GOT3 (cell line): ENCODE measurements around the gene SLC29A3.

Source experiments
- DNase-seq: peaks from one replicate; lab custom pipeline; 2025; ENCODE audit warnings: mixed read lengths; lab: John Stamatoyannopoulos, UW

The SLC29A3 gene

DNA sequence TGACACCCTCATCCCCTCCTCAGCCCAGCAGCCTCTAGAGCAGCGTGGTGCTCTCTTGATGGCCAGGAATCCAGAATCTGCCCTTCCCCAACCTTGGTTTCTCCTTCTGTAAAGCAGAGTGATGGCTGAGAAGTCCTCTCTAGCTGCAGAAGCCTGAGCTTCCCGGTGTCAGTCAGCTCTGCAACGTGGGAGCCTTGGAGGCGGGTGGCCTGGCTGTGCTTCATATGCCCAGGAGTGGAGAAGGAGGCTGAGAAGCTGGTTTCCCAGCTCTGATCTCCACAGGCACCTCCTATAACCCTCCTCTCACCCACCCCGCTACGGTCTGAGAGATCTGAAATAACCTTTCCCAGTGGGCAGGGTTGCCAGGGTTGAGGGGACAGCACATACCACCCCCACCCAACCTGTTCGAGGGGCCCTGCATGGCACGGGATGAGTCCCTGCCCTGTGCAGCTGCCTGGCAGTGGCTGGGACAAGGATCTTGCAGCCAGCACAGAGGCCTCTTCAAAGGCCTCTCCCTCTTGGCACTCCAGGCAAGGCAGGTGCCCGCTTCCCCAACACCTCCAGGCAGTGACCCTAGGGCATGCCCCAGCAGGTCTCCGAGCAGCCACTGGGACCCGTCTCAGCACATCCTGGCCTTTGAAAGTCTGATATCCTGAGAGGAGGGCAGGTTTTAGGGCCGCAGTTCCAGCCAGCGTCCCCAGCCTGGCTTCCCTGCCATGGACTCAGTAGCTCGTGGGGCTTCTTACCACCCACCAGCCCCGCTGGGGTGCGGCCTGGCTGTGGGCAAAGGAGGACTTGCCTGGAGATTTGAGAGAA is 18.3 kb upstream of the SLC29A3 start:
- no peak for DNase-seq

DNA sequence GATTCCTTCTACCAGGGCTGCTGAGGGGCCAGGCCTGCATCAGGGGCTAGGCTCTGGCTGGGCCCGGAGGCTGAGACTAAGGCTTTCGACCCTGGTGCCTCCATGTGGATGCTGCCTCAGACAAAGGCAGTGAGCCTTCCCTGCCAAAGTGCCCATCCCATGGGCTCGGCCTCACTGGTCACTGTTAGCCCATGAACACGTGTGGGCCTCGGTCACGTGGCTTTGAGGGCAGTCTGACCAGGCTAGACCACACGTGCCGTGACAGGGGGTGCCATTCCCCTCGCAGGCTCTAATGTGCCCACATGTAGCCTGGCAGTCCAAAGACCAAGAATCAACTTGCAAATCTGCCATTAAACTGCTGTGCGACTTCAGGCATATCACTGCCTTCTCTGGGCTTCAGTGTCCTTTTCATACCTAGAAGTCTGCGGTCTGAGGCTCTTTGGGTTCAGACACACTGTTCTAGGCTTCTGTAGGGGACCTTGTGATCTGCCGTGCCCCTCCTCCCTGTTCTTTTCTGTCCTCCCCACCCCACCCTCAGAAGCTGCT is 17.6 kb upstream of the SLC29A3 start:
- no peak for DNase-seq

DNA sequence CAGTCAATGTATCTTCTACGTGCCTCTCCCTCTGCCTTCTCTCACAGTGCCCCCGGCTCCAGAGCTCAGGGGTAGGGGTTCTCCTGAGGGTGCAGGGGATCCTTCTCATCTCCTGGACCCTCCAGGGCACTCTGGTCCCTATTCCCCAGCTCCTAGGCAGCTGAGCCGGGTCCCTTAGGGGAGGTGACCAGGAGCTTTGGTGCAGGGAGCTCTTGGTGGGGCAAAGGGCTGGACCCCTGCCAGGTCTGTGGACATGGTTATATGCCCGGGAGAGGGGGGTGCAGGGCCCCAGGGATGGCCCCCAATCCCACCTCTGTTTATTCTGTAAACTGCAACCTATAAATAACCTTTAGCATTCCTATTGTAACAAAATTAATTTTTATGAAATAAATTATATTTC is 16.6 kb upstream of the SLC29A3 start:
- no peak for DNase-seq

DNA sequence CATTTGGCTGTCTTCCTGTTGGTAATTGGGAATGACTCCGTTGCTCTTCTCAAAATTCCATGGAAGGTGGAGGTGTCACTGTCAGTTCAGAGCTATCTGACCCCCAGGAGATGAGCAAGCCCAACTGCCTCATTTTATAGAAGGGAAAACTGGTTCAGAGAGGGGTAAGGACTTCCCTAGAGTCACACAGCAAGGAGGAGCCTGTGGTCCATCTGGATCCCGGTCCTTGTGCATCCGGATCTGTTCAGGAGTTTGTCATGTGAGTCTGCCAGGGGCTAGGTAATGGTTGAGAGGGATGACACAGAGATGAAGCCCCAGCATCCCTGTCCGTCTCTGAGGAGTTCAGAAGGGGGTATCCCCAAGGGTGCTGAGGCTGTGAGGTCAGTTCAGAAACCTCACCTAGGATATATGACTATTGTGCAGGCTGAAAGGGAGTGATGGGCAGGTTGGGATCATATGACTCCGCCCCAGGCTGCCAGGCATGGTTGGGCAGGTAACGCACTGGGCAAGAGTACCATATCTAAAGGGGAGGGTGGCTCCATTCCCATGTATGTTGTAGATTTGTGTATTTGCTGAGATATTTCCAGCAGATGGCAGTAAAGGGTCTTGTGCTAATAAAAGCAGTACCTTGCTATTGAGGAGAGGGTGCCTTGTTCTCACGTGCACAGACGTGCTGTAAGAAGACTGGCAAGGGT is 16.0 kb upstream of the SLC29A3 start:
- DNase-seq = no peak

DNA sequence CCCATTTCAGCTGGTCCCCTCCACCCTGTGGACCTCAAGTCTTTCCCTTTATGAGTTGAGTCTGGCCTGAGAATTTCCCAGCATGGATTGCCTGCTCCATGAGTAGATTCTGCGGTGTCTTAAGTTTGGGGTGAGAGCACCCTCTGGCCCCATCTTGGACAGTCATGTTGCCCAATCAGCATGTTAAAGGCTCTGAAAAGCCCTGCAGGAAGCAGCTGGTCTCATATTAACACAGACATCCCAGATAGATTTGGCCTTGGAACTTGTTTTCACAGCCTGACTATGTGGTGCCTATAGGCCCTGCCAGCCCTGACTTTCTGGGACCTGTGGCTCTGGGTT is 15.5 kb upstream of the SLC29A3 start:
- DNase-seq = no peak

DNA sequence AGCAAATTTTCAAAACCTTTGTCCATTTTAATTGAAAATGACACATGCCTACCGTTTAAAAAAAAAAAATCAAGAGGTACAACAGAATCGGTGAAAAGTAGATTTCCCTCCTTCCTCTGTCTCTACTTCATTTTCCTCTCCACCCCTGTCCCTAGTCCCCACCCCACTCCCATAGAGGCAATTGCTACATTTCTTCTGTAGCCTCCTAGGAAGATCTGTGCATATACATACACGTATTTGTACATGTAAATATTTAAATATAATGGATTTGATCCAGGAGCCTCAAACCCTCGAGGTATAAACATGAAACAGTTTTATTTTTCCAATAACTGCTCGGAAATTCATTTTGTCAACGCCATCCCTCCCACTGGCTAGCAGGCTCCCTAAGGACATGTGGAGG is 14.1 kb upstream of the SLC29A3 start:
- DNase-seq = no peak

DNA sequence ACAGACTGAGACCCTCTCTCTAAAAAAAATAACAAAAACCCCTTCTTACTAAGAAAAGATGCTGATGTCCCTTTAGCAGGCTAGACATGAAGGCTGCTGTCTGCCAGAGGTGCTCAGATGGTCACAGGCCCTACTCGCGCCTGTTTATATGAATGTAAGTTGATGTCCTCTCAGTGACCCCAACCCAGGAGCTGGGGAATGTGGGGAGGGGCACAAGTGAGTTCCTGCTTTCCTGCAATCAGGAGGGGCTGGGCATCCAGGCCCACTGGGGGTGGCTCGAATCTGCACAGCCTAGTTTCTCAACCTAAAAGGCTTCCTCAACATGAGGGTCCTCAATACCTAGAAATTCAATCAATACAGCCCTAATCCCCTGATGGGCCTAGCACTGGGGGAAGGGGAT is 12.1 kb upstream of the SLC29A3 start:
- DNase-seq = no peak

DNA sequence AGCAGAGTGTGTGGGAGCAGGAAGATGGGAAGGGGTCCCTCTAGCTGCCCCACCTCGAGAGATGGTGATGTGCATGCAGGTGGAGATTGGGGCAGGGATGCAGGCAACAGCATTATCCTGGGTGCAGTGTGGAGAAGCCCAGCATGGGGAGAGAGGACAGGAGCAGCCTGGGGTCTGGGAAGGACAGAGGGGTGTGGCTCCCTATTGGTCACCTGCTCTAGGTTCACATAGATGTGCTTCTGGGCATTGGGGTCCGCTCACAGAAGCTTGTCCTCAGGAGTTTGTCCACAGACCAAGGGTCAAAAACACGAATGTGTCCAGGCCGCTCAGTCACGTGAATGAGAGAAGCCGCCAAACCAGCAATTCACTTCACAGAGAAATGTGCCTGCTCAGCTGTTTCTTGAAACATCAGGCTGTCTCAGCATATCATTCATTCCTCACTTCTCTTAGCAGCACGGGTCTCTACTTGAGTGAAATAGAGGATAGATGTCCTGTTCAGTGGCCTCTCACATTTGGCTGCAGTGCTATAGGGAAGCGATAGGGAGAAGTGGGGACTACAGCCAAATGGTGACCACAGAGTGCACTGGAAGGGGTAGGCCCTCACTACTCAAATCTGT is 11.5 kb upstream of the SLC29A3 start:
- DNase-seq = no peak

DNA sequence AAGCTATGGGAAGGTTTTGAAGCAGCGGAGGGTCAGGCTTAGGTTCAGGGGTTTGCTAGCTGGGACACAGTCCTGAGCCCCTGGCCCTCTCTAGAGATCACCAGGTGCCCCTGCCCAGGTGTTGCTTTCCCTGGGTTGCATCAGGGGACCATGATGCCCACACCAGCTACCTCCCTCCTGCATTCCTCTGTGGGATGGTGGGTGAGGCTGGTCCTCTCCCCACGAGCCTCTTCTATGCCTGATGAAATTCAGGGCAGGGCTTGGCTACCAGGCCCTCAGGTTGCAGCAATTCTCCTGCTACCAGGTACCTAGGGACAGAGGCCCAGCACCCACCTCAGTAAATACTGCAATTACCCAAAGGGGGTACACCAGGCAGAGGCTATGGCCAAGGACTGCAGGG is 10.8 kb upstream of the SLC29A3 start:
- DNase-seq = no peak

DNA sequence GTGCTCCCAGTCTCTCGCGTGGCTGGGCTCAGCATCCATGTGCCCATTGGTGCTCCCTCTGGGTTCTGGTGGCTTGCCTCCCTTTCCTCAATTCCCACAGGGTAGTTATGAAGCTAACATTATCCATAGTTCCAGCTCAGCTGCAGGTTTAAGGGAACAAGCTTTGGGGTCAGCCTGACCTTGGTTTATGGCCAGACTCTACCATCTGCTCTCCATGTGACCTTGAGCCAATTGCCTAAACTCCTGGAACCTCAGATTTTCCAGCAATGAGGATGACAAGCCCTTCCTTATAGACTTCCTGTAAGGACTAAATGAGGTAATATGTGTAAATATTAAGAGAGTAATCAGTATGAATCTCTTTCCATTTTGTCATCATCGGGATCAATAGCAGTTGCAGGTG is 10.1 kb upstream of the SLC29A3 start:
- DNase-seq = no peak

DNA sequence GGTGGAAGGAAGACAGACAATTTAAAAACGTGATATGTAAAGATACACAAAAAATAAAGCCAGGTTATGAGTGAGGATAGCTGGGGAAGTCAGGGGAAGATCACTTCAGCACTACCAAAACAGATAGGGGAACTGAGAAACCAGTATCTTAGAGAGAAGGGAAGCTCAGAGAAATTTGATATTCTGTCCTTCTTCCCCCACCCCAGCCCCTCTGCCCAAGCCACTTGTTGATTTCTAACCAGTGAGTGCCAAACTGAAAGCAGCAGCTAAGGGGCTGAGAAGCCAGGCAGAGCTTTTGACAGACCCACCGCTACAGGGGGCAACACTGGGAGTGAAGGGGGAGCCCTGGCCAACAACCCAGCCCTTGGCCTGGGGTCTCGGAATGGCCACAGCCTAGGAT is 9.1 kb upstream of the SLC29A3 start:
- DNase-seq = no peak

DNA sequence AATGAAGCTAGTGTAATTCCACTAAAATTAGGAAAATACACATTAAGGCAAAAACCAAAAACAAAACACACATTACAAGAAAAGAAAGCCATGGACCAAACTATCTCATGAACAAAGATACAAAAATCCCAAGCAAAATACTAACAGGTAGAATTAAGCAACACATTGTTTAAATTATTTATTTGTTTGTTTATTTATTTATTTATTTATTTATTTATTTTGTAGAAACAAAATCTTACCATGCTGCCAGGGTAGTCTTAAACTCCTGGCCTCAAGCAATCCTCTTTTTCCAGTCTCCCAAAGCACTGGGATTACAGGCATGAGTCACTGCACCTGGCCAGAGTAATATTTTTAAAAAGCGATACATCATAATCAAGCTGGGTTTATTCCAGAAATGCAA is 6.8 kb upstream of the SLC29A3 start:
- no peak for DNase-seq

DNA sequence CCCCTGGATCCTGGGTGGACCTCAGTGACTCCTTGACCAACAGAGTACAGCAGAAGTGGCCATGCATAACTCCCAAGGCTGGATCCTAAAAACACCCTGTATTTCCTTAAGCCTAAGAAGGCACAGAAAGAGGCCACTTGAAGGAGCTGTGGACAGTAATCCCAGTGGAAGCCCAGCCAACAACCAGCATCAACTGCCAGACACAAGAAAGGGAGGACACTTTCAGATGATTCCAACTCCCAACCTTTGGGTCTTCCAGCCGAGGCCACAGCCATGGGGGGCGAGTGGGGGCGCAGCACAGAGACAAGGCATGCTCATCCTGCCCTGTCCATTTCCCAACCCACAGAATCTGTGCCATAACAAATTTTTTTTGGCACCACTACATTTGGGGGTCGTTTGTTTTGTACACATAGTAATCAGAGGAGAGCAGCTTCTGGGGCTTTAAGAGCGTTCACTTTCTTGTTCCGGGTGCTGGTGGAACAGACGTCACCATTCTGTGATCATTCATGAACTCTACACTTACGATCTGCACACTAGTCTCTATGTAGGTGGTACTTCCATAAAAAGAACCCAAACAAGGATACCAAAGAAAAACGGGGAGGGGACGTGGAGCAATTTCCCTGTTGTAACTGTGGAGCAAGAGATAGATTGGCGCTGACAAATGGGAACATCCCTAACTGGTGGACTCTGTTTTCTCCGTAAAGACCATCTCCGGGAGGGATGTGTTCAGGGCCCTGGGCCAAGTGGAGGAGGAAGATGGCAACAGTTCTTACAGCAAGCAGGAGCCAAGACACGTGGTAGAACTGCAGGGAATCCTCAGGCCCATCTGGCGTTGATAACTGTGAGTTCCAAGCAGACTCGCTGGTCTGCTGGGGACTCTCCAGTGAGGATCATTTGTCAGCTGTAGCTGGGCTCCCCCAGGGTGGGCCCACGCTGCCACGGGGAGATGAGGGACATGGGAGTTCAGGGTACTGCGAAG is 6.0 kb upstream of the SLC29A3 start:
- no peak for DNase-seq

DNA sequence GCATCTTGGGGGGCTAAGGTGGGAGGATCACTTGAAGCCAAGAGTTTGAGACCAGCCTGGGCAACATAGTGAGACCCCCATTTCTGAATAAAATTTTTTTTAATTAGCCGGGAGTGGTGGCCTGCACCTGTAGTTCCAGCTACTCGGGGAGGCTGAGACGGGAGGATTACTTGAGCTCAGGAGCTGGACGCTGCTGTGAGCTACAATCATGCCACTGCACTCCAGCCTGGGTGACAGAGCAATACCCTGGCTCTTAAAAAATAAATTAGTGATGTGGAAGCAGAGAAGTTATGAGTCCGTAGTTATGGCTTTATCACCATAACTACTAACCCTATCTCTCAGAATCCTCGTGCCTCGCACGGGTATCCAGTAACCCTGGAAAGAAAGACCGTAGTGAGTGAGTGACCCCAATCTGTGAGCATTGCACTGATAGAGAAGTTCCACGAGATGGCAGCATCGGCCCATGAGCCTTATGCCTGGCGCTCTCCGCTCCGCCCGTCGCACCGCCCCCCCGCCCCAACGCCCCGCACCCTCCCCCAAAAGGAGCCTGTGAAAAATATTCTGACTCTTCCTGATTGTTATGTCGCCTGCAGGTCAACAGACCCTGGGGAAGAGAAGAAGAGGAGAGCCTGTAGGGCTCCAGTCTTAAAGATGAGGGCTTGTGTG is 4.9 kb upstream of the SLC29A3 start:
- DNase-seq = no peak

DNA sequence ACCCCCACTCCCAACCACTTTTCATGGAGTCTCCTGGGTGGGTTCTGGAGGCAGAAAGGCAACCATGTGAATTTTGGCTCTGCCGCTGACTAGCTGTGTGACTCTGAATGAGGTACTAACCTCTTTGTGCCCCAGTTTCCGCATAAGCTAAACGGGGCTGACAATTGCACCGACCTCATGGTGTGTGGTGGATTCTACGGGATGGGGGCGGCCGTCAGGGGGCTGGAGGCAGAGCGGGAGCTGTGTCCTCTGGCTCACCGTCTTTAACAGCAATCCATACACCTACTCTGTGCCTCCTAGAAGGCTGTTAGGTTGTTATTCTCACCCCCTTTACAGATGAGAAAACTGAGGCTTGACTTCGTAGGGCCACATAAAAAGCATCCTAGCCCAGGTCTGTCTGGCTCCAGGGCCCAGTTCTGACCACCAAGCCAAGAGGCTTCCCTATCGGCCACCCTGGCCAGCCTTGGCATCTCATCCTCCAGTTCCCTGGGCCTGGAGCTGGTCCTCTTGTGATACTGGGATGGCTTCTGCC is 4.3 kb upstream of the SLC29A3 start:
- DNase-seq = no peak

DNA sequence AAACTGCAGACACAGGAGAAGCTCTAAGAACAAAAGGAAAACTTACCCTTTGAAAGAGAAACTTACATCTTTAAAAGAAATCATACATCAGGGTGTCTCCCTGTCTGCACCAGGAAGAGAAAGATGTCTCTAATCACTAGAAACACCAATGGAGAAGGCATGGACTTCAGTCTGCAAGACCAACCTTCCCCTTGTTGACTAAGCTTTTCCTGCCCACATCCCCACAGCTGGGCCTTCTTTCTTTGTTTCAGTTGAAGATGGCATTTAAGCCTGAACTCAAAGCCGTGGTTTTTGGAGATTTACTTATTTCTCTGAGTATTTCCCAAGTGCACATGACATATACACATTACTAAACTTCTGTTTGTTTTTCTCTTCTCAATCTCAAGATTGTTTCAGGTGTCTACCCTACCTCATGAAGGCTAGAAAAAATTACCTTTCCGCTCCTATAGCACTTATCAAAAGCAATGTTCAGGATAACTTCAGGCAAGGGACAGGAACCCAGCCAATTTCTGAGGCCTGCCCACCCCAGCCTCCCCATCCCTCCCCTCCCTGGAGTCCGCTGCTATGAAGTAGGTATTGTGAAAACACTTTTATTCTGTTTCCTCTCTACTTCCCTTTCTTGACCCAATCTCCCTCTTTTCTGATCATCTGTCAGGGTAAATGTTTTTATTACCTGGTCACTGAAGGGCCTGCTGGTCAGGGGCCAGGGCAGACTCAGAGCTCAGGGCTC is 2.8 kb upstream of the SLC29A3 start:
- no peak for DNase-seq

DNA sequence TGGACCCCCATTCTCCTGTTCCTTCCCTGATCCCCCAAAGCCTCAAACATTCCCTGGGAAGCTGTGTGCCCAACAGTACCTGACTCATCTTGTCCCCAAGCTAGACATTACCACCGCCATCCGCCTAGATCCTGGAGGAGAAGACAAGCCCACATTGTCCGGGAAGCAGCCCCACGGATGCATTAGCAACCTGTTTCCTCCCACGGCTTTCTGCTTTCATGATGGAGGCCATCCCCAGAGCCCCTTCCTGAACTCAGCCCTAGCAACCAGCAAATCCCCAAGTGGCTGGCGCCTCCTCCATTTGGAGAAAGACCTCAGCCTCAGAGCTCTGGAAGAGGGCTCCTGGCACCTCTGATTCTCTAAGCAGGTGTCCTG is 2.3 kb upstream of the SLC29A3 start:
- no peak for DNase-seq

DNA sequence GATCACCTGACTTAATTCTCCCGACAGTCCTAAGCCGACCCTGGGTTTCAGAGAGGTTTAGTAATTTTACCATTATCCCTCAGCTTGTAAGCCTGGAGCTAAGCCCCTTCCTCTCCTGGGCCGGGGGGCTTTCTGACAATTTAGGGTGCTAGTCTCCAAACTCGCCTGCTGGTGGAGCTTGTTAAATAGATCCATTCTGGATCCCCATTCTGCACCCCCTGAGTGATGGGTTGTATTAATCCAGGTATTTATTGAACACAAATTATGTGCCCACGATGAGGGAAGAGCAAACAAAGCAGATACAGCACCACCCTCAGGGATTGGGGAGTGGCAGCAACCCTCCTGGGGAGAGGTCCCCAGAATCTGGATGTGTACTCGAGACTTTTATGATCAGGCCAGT is 1.3 kb upstream of the SLC29A3 start:
- no peak for DNase-seq

DNA sequence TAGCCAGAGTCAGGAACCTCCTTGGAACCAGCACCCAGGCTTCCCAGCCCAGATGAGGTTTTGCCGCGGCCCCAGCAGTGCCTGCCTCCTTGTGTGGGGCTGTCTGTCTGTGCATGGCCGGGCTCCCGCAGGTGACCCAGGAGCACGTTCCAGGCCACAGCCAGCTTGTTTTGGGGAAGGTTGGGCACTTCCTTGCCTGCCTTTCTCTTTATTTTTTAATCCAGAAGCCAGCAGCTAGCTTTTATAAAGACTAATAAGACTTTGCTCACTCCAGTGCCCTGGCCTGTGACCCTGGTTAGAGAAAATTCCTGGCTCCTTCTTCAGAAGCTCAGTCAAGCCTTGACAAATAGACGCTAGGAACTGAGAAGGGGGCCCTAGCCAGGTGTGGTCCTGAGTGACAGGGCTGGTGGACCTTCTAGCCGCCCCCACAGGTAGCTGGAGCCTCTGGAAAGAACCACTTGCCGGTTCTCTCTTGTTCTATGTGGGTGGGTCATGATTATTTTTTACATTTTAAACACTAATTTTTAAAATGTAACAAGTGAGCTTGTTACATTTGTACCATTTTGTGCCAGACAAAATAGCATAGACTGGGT is 837 bp downstream of the SLC29A3 start:
- no peak for DNase-seq

DNA sequence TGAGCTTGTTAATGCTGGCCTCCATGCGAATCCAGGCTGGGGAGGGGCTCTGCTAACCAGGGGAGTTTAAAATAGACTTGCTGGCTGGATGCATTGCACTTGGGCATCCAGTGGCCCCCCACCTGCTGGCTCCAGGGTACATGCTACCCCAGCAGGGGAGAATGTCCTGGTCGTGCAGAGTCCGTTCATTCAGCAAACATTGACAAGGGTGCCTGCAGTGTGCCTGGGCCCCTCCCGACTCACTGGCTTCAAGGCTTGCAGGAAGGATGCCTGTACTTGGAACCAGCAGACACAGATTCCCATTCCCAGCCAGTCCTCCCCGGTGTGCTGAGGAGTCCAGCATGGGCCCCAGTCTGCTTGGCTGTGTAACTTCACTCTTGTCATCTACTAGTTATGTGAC is 1.5 kb downstream of the SLC29A3 start:
- DNase-seq = no peak
